ENCODE results near the gene HERC2.

The HERC2 gene

DNA sequence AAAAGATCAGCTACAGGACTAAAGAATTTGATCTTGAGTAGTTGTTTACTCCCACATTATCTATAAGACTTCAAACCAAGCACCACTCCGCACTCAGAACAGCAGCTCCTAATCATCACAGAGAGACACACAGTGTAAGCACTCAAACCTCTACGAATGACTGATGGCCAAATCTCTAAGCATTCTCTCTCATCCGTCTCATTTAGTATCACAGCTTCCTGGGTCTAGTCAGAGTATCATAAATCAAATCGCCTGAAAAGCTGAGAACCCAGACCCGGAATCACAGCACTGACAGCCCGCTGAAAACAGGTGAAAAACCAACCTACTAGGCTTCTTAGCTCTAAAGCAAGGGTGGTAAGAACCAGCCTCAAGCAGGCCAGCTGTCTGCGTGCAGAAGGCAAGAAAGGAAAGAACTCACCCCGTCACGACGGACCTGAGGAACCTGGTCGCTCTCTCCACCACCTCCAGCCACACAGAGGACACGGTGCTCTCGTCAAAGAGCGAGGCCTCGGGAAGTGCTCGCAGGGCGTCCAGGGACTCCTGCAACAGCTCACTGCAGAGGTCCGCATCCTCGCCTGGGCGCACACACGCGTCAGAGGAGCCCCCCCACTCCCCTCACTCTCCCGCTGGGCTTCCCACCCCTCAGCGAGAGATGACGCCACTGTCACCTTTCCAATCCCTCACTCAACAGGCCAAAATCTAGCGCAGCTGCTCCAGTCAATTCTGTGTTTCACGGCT lies 47.9 kb downstream of the HERC2 start:
- WGBS: 94% methylated on average over 27 of the region's 27 CpGs
- Histone ChIP-seq H3K27ac (ENCODE audit: low read depth, low read length) (no peak overlapping the region), H3K36me3 (ENCODE audit: insufficient read depth, low read length) (peaks cover 64% of the 10 kb centered on the region), H3K4me3 (ENCODE audit: low read length) (no peak overlapping the region), H3K27me3 (ENCODE audit: insufficient read depth, low read length) (no peaks in the 10 kb centered on the region), H3K9me3 (ENCODE audit: insufficient read depth, low read depth, low read length) (no peaks in the 10 kb centered on the region), H3K4me1 (ENCODE audit: insufficient read depth, low read length) (0 out of 2 replicates have a peak, but pooled peaks cover 4% of the 10 kb centered on the region), H3K9ac (ENCODE audit: low read depth, low read length) (no peak overlapping the region)

DNA sequence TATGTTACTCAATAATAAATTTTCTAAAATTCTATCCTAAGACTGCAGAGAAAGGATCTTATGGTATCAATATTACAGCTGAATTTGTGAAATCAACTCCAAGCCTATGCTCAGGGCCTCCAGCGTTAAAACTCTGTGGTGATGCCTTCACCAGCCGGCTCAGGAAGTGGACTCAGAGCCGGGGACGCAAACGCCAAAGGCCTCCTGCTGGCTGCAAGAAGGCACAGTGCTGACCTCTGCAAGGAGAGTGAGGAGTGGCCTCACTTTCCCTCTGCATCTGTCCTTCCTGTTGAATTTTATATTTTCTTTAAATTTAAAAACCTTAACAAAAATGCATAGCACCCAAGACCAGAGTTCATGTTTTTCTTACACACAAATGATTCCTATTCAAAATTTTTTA lies 48.5 kb downstream of the HERC2 start:
- H3K9ac ChIP-seq (ENCODE audit: low read depth, low read length): no peak overlapping the region
- no peaks in the 10 kb centered on the region for H3K9me3 ChIP-seq (ENCODE audit: insufficient read depth, low read depth, low read length)
- H3K4me1 ChIP-seq (ENCODE audit: insufficient read depth, low read length): 0 out of 2 replicates have a peak, but pooled peaks cover 4% of the 10 kb centered on the region
- H3K27ac ChIP-seq (ENCODE audit: low read depth, low read length): no peak overlapping the region
- no peaks in the 10 kb centered on the region for H3K27me3 ChIP-seq (ENCODE audit: insufficient read depth, low read length)
- 35% methylated on average over 5 of the region's 5 CpGs for WGBS
- H3K4me3 ChIP-seq (ENCODE audit: low read length): no peak overlapping the region
- H3K36me3 ChIP-seq (ENCODE audit: insufficient read depth, low read length): peaks cover 65% of the 10 kb centered on the region

DNA sequence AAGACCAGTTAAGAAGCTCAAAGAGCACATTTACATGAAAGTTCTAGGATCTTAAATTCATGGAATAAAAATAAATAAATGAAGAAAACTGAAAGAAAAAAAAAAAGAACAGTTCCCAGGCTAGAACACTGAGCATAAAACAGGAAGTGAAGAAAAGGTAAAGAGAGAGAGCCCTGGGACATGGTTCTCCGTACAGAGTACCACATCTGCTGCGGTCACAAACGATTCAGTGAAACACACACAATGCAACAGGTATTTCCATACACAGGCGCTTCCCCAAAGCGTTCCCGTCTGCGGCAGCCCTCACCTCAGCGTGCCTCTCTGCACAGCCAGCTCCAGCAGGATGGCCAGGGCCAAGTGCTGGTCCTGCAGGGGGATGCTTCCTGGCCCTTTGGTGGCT lies 49.4 kb downstream of the HERC2 start:
- H3K27ac ChIP-seq (ENCODE audit: low read depth, low read length): no peak overlapping the region
- WGBS: 96% methylated on average over 8 of the region's 8 CpGs
- no peak overlapping the region for H3K4me3 ChIP-seq (ENCODE audit: low read length)
- no peaks in the 10 kb centered on the region for H3K27me3 ChIP-seq (ENCODE audit: insufficient read depth, low read length)
- H3K4me1 ChIP-seq (ENCODE audit: insufficient read depth, low read length): 0 out of 2 replicates have a peak, but pooled peaks cover 4% of the 10 kb centered on the region
- H3K9ac ChIP-seq (ENCODE audit: low read depth, low read length): no peak overlapping the region
- no peaks in the 10 kb centered on the region for H3K9me3 ChIP-seq (ENCODE audit: insufficient read depth, low read depth, low read length)
- peaks cover 70% of the 10 kb centered on the region for H3K36me3 ChIP-seq (ENCODE audit: insufficient read depth, low read length)

DNA sequence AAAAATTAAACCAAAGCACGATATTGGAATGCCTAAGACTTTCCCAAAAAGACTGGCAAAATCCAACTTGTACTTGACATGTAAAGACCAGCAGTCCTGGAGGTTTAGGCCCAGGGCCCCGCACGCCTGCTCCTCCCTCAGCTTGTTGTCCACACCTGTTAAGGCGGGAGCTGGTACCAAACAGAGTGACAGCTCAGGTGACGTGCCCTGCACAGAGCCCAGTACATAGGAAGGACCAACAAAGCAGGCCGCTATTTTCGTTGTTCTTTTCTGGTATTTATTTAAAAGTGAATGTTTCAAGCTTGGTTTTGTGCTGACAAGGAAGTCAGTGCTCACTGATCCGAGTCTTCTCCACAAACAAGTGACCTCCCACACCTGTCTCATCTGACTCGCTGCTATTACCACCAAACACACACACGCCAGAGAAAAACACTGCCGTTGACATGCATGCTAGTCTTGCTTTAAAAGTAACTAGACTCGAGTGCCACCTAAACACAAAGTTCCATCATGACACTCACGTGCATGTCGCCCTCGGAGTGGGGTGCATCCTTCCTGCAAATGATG lies 50.2 kb downstream of the HERC2 start:
- H3K36me3 ChIP-seq (ENCODE audit: insufficient read depth, low read length): peaks cover 74% of the 10 kb centered on the region
- H3K4me3 ChIP-seq (ENCODE audit: low read length): no peak overlapping the region
- H3K9ac ChIP-seq (ENCODE audit: low read depth, low read length): no peak overlapping the region
- H3K4me1 ChIP-seq (ENCODE audit: insufficient read depth, low read length): 0 out of 2 replicates have a peak, but pooled peaks cover 4% of the 10 kb centered on the region
- no peaks in the 10 kb centered on the region for H3K27me3 ChIP-seq (ENCODE audit: insufficient read depth, low read length)
- H3K9me3 ChIP-seq (ENCODE audit: insufficient read depth, low read depth, low read length): no peaks in the 10 kb centered on the region
- 98% methylated on average over 15 of the region's 15 CpGs for WGBS
- no peak overlapping the region for H3K27ac ChIP-seq (ENCODE audit: low read depth, low read length)

DNA sequence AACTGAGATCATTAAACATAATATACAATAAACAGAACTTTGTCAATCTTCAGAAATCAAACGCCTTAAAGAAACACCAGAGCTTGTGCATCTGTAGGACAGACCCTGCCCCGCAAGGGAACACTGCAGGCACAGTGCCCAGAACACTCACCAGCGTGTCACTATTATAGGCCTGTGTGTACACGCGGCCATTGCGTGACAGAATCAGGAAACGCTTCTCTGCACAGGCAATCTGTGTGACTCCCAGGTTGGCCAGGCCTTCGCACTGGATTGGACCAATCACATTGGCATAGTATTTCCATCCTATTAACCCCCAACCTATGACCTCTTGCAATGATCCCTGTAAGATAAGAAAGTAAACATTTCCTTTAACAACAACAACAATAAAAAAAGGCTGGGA lies 52.9 kb downstream of the HERC2 start:
- Histone ChIP-seq H3K4me3 (ENCODE audit: low read length) (no peak overlapping the region), H3K36me3 (ENCODE audit: insufficient read depth, low read length) (peaks cover 89% of the 10 kb centered on the region), H3K4me1 (ENCODE audit: insufficient read depth, low read length) (0 out of 2 replicates have a peak, but pooled peaks cover 4% of the 10 kb centered on the region), H3K9me3 (ENCODE audit: insufficient read depth, low read depth, low read length) (no peaks in the 10 kb centered on the region), H3K27me3 (ENCODE audit: insufficient read depth, low read length) (no peaks in the 10 kb centered on the region), H3K27ac (ENCODE audit: low read depth, low read length) (no peak overlapping the region), H3K9ac (ENCODE audit: low read depth, low read length) (no peak overlapping the region)
- WGBS: 94% methylated on average over 8 of the region's 8 CpGs

DNA sequence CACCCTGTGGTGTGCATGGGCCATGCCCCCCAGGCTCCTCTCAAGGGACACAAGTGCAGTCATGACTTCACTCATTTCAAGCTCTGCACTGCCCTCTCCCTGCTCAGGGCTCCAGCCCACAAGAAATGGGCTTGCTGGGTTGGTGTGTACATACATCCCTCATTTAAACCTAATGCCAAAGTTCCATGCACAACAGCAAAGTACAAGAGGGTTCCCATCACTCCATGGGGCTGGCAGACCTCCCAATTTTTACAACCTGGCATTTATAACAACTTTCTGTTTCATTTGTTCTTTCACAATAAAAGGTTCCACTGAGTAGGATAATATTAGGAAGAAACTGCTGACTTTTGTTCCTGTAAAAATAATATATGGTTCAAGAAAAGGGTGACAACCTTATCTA lies 54.3 kb downstream of the HERC2 start:
- Histone ChIP-seq H3K4me3 (ENCODE audit: low read length) (no peak overlapping the region), H3K9ac (ENCODE audit: low read depth, low read length) (no peak overlapping the region), H3K27me3 (ENCODE audit: insufficient read depth, low read length) (no peaks in the 10 kb centered on the region), H3K36me3 (ENCODE audit: insufficient read depth, low read length) (peaks cover 84% of the 10 kb centered on the region), H3K27ac (ENCODE audit: low read depth, low read length) (no peak overlapping the region), H3K9me3 (ENCODE audit: insufficient read depth, low read depth, low read length) (no peaks in the 10 kb centered on the region), H3K4me1 (ENCODE audit: insufficient read depth, low read length) (no peaks in the 10 kb centered on the region)

DNA sequence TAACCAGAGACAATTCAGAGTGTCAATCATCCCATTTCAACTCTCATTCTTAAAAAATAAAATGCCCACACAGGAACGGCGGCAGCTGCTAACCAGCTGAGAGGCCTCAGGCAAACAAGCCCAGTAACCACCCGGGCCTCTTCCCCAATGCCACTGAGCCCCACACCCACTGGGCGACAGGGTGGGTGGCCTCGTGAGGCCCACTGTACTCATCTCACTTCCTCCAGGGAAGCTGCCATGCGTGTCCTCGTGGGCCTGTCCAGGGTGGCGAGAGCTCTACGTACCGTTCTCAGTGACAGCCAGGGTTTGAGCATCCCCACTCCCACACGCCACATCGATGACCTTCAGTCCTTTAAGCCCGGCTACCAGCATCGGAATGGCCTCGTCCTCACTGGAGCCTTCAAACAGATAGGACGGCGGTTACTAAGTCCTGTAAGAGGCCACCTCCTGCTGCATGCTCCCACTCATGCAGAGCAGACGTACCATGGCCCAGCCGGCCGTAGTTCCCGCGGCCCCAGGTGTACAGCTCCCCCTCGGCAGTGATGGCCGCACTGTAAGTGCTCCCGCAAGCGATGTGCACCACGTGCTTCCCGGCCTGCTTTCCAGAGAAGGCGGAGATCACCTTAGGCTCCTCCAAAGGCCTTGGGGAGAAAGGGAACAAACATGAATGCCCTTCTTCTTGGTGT lies 56.5 kb downstream of the HERC2 start:
- H3K9me3 ChIP-seq (ENCODE audit: insufficient read depth, low read depth, low read length): no peaks in the 10 kb centered on the region
- H3K36me3 ChIP-seq (ENCODE audit: insufficient read depth, low read length): peaks cover 83% of the 10 kb centered on the region
- 95% methylated on average over 29 of the region's 29 CpGs for WGBS
- H3K27me3 ChIP-seq (ENCODE audit: insufficient read depth, low read length): no peaks in the 10 kb centered on the region
- H3K27ac ChIP-seq (ENCODE audit: low read depth, low read length): no peak overlapping the region
- H3K4me1 ChIP-seq (ENCODE audit: insufficient read depth, low read length): no peaks in the 10 kb centered on the region
- H3K9ac ChIP-seq (ENCODE audit: low read depth, low read length): no peak overlapping the region
- no peak overlapping the region for H3K4me3 ChIP-seq (ENCODE audit: low read length)

DNA sequence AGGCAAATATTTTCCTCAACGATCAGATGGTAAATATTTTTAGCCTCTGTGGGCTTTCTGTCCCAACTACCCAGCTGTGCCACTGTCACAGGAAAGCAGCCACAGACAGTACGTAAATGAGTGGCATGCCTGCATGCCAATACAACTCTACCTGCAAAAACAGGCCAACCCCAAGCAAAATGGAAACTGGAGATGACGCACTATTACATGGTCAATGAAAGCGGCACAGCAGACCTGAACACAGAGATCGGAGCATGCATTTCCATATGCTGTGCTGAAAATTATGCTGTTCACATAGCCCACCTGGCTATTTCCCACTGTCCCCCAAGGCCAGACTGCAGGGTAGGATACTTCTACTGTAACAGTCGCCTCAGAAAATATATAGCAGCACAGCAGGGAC lies 57.8 kb downstream of the HERC2 start:
- 92% methylated on average over 6 of the region's 6 CpGs for WGBS

DNA sequence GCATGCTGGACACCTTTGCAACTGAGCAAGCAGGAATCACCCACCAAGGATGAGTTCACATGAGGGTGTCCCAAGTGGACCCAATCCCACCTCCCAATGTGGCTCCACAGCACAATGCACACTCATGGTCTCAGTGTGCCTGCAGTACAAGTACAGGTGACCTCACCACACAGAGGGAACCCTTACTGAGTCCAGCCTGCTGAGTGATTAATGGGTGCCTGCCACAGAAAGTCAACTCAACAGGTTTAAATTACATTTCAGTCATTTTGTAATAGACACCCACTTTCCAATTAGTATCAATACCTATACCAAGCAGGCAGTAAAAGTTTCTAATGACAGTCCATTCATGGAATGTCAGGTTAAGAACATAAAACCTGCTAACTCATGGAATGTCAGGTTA lies 59.5 kb downstream of the HERC2 start:
- Histone ChIP-seq H3K27ac (ENCODE audit: low read depth, low read length) (no peak overlapping the region), H3K36me3 (ENCODE audit: insufficient read depth, low read length) (peaks cover 68% of the 10 kb centered on the region), H3K9me3 (ENCODE audit: insufficient read depth, low read depth, low read length) (no peaks in the 10 kb centered on the region), H3K4me1 (ENCODE audit: insufficient read depth, low read length) (no peaks in the 10 kb centered on the region), H3K4me3 (ENCODE audit: low read length) (no peak overlapping the region), H3K27me3 (ENCODE audit: insufficient read depth, low read length) (no peaks in the 10 kb centered on the region), H3K9ac (ENCODE audit: low read depth, low read length) (no peak overlapping the region)

More for the DNA sequence above, 57.8 kb downstream of the HERC2 start:
- Histone ChIP-seq H3K4me1 (ENCODE audit: insufficient read depth, low read length) (no peaks in the 10 kb centered on the region), H3K9ac (ENCODE audit: low read depth, low read length) (no peak overlapping the region), H3K27ac (ENCODE audit: low read depth, low read length) (no peak overlapping the region), H3K27me3 (ENCODE audit: insufficient read depth, low read length) (no peaks in the 10 kb centered on the region), H3K4me3 (ENCODE audit: low read length) (no peak overlapping the region), H3K9me3 (ENCODE audit: insufficient read depth, low read depth, low read length) (no peaks in the 10 kb centered on the region), H3K36me3 (ENCODE audit: insufficient read depth, low read length) (peaks cover 81% of the 10 kb centered on the region)

DNA sequence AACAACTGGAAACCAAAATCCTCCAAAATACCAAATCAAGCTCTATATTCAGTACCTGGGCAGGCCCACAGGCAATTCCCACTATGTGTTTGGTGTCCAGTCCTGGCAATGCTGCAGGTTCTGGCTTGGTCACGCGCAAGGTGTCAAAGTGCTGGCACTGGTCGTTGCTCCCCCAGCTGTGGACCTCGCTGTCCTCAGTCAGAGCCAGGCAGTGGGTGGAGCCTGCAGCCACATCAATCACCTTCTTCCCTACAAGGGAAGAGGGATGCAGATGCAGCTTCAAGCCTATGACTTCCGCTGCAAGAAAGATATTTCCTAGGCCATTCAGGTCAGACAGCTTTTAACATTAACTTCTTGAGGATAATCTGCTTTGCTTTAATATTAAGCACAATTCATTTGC lies 61.3 kb downstream of the HERC2 start:
- 70% methylated on average over 5 of the region's 5 CpGs for WGBS

DNA sequence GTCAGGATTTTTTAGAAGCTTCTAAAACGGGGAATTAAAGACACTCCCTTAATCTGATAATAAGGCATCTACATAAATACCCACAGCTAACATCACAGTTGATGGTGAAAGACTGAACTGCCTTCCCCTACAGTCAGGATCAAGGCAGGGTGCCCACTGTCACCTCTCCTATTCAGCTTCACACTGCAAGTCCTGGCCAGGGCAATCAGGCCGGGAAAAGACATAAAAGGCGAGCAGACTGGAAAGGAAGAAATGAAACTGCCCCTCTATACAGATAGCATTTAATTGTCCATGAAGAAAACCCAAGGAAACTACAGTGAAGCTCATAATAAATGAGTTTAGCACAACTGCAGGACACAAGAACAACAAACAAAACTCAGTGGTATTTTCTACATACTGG lies 61.7 kb downstream of the HERC2 start:
- no peak overlapping the region for H3K27ac ChIP-seq (ENCODE audit: low read depth, low read length)
- WGBS: 90% methylated on average over 3 of the region's 3 CpGs
- no peaks in the 10 kb centered on the region for H3K27me3 ChIP-seq (ENCODE audit: insufficient read depth, low read length)
- no peak overlapping the region for H3K4me3 ChIP-seq (ENCODE audit: low read length)
- peaks cover 63% of the 10 kb centered on the region for H3K36me3 ChIP-seq (ENCODE audit: insufficient read depth, low read length)
- no peaks in the 10 kb centered on the region for H3K9me3 ChIP-seq (ENCODE audit: insufficient read depth, low read depth, low read length)
- no peak overlapping the region for H3K9ac ChIP-seq (ENCODE audit: low read depth, low read length)
- no peaks in the 10 kb centered on the region for H3K4me1 ChIP-seq (ENCODE audit: insufficient read depth, low read length)

More for the DNA sequence above, 61.3 kb downstream of the HERC2 start:
- H3K27me3 ChIP-seq (ENCODE audit: insufficient read depth, low read length): no peaks in the 10 kb centered on the region
- no peak overlapping the region for H3K27ac ChIP-seq (ENCODE audit: low read depth, low read length)
- no peak overlapping the region for H3K9ac ChIP-seq (ENCODE audit: low read depth, low read length)
- peaks cover 63% of the 10 kb centered on the region for H3K36me3 ChIP-seq (ENCODE audit: insufficient read depth, low read length)
- H3K4me1 ChIP-seq (ENCODE audit: insufficient read depth, low read length): no peaks in the 10 kb centered on the region
- no peak overlapping the region for H3K4me3 ChIP-seq (ENCODE audit: low read length)
- no peaks in the 10 kb centered on the region for H3K9me3 ChIP-seq (ENCODE audit: insufficient read depth, low read depth, low read length)
